NCI-H2107 treated with DMSO at 0.1 percent for 48 hours (cell line): ENCODE data around the gene SULT2B1.
"Not testable (repeated sequence)": the region's sequence is repeated elsewhere in the genome, so short reads cannot be mapped to it uniquely, and the experiment has no call there.

Experiments used
- DNase-seq: peaks from one replicate; lab custom pipeline; 2025; ENCODE audit not compliant: unreplicated experiment; lab: John Stamatoyannopoulos, UW

Gene SULT2B1

DNA sequence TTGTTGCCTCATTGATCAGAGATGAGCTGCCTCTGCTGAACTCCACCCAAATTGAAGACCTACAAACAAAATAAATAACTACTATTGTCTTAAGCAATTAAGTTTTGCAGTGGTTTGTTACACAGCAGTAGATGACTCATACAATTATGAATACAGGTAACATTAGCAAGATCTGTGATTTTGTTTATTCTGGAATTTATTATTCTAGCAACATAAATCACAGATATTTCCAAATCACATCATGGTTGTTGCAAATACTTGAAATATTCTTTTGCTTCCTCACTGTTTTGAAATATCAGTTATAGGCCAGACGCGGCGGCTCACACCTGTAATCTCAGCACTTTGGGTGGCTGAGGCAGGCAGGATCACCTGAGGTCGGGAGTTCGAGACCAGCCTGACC, 27.2 kb upstream of the SULT2B1 start:
- no peak for DNase-seq

GRCh38 chr19:48529156-48529555, 22.8 kb upstream of the SULT2B1 start:
- no peak for DNase-seq

DNA sequence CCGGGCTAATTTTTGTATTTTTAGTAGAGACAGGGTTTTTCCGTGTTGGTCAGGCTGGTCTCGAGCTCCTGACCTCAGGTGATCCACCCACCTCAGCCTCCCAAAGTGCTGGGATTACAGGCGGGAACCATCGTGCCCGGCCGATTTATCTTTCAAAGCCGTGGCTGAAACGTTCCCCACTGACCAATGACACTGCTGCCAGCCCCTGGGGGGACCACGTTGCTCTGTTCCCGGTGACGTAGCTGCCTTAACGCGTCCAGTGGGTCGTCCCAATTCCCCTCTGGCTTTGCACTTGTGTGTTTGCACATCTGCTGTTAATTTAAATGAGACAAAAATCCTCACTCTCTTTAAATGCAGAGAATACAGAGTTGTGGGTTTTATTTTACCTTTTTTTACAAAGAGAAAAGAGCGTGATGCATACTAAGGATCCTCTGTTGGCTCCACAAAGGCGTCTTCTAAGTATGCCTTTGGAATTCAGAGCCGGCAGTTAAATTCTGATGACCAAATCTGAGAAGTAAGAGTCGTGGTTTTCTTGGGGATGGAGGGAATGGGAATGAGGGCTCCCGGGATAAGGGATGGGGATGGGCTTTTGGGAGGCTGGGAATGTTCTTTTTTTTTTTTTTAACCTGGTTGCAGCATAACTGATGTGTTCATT, 21.8 kb upstream of the SULT2B1 start:
- no peak for DNase-seq

- no peak for DNase-seq
These were observed 21.2 kb upstream of the SULT2B1 start for GRCh38 chr19:48530770-48531169.

GRCh38 chr19:48533770-48534169, 18.2 kb upstream of the SULT2B1 start:
- DNase-seq: no peak

GRCh38 chr19:48537541-48537940, 14.4 kb upstream of the SULT2B1 start:
- no peak for DNase-seq

DNA sequence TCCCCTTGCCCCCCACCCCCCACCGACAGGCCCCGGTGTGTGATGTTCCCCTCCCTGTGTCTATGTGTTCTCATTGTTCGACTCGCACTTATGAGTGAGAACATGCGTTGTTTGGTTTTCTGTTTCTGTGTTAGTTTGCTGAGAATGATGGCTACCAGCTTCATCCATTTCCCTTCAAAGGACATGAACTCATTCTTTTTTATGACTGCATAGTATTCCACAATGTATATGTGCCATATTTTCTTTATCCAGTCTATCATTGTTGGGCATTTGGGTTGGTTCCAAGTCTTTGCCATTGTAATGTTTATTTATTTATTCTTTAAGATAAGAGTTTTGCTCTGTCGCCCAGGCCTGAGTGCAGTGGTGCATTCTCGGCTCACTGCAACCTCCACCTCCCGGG, 13.9 kb upstream of the SULT2B1 start:
- DNase-seq: not testable (repeated sequence)

DNA sequence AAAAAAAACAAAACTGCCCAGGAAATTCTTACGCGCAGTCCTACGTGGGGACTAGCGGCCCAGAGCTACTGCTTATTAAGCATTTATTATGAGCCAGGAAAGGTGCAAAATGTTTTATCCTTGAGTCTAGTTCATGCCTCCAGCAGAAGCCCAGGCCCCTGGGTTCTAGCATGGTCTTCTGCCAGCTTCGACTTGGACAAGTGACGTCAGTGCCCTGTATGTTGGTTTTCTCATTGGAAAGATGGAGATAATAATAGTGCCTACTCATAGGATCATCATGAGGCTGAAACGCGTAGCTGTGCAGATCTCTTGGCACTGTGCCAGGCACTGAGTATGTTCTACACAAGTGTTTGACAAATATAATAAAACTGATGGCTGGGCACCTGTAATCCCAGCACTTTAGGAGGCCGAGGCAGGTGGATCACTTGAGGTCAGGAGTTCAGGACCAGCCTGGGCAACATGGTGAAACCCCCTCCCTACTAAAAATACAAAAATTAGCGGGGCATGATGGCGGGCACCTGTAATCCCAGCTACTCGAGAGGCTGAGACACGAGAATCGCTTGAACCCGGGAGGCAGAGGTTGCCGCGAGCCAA, 12.4 kb upstream of the SULT2B1 start:
- peak; percentile 22 for DNase-seq

GRCh38 chr19:48540110-48540509, 11.9 kb upstream of the SULT2B1 start:
- peak; percentile 5 for DNase-seq

- no peak for DNase-seq
These were observed 10.2 kb upstream of the SULT2B1 start for GRCh38 chr19:48541813-48542212.

- no peak for DNase-seq
These were observed 8.8 kb upstream of the SULT2B1 start for GRCh38 chr19:48543121-48543710.

DNA sequence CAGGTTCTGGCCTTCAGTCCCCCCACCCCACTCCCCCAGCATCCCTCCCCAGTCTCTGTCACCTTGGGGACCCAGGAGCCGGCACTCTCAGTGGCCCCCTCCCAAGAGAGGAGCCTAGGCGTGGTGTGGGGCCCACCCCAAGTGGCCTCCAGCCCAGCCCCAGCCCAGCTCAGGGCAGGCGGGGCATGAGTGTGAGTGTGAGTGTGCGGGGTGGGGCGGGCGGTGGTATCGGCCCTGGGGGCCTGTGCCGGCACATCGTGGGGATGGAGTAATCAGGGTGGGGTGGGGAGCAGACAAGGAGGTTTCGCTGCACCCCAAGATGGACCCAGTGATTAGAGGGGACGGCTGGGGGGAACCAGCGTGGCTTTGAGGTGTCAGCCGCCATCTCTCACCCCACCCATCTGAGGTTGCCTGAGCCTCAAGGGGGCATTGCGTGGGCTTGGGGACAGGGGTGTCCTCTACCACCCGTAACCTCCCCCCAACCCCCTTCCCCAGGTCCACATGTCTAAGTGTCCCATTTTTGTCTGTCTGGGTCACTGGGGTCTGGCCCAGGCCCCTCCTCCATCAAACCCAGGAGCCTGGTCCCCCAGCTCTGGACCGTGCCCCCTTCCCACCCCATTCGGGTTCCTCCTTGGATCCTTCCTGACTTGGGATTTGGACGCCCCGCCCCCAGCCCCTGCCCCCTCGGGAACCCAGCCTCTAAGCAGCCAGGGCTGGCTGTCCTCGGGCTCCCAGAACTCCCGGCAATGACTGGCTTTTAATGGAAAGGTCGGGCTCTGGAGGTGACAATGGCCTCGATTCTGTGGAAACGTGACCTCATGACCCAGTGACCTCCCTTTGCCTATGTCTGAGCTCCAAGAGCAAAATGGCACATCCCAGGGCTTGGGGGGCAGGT, 6.9 kb upstream of the SULT2B1 start:
- no peak for DNase-seq

GRCh38 chr19:48547722-48548121, 4.2 kb upstream of the SULT2B1 start:
- DNase-seq: no peak

GRCh38 chr19:48548253-48548911, 3.6 kb upstream of the SULT2B1 start:
- DNase-seq: no peak

DNA sequence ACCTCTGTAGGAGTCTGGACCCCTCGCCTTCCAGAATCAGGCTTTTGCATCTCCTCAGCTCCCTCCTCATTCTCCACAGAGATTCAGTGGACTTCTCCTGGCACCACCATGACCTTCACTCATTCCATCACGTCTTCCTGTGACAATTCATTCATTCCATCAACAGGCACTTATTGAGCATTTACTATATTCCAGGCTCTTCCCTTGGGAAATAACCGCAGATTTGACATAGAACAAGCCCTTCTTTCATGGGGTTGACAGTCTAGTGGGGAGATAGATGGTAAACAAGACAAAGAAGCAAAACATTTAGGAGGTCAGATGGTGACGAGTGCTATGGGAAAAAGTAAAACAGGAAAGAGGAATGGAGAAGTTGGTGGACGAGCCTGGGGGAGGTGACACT, 2.6 kb upstream of the SULT2B1 start:
- DNase-seq: no peak

DNA sequence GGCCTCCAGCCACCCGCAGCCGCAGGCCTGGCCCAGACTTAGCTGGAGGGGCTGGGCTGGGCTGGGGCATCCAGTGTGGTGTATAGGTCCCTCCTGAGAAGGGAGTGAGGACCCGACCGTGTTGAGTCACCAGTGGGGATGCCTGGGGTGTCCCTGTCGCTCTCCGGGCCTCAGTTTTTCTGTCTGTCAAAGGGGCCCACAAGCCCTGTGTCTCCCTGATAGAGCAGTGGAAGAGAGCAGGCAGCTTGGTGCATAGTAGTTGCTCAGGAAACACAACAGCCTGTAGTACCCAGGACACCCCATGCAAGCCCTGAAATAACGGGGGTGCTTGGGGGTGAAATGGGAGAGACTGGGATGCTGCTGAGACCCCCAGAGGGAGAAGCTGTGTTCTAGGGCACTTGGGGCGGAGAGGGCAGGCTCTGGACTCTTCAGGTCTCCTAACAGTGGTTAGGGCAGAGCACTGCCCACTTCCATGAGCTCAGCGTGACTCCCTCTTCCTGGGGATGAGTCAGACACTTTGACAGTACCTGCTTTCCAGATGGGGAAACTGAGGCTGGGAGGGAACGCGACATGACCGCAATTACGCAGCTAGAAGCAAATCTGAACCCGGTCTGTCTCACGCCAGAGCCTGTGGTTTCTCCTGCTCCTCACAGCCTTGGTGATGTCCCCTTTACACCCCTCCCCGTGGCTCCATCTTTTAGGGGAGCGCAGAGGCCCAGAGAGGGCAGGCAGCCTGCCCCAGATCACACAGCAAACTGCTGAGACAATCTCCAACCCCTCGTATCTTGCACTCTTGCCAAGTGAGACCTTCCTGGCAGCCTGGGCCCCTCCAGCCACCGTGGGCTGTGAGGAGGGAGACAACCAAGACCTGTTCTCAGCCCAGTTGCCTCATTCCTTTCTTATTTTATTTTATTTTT, 692 bp downstream of the SULT2B1 start:
- no peak for DNase-seq

- no peak for DNase-seq
These were observed 1.9 kb downstream of the SULT2B1 start for GRCh38 chr19:48553676-48554384.

DNA sequence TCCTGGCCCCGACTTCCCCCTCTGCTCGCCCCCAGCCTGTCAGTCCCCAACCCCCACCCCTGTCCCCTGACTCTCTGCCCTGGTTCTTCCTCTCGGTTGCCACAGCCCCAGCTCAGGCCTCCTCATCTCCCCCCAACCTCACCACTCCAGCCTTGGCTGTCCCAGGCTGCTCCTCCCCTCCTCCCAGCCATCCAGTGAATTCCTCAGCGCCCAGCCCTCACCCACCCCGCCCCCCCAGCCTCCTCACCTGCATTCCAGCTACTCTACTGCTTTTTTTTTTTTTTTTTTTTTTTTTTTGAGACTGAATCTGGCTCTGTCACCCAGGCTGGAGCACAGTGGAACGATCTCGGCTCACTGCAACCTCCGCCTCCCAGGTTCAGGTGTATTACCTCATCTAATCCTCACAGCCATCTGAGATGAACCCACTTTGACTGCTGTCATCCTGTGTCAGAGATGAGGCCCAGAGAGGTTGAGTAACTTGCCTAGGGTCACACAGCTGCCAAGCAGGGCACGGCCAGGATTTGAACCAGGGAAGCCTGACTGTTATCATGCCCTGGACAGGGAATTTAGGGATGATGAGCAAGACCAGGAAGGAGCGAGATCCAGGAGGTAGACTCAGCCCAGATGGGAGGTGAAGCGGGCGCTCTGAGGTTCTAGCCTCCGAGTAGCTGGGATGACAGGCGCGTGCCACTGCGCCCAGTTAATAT, 2.6 kb downstream of the SULT2B1 start:
- DNase-seq: no peak

GRCh38 chr19:48556163-48556562, 4.2 kb downstream of the SULT2B1 start:
- DNase-seq: no peak
